NCI-H2196 (cell line): ENCODE results near the gene BCL2A1.
"Not testable (repeated sequence)": the region's sequence is repeated elsewhere in the genome, so short reads cannot be mapped to it uniquely, and the experiment has no call there.

Experiments
- DNase-seq: peaks from one replicate; lab custom pipeline; 2025; ENCODE audit not compliant: unreplicated experiment; lab: John Stamatoyannopoulos, UW

BCL2A1 gene

GRCh38 chr15:79962178-79962577, 8.8 kb downstream of the BCL2A1 start:
- no peak for DNase-seq

DNA sequence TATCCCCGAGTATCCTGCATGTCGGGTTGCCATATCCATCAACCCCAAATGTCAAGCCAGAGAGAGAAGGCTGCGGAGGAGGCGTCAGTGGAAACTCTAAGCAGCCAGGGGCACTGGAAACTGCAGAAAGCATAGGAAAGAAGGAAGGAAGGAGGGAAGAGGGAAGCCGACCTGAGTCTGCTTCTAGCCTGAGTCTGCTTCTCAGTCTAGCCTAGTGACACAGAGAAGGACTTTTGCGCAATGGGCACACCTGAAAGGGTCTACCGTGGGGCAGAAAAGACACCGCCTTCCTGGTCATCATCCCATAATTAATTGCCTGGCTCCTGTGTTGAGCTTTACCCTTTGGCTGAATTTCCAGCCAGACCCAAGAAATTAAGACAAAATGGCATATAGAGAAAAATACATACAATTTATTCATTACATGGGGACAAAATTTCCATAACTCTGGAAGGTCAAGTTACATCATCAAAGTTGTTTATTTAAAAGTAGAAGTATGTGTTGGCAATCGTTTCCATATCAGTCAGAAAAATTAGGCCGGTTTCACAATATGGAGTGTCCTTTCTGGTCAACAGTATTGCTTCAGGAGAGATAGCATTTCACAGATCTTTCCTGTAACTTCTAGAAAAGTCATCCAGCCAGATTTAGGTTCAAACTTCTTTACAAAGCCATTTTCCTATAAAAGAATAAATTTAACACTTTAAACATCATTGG, 10.3 kb downstream of the BCL2A1 start:
- DNase-seq: no peak

DNA sequence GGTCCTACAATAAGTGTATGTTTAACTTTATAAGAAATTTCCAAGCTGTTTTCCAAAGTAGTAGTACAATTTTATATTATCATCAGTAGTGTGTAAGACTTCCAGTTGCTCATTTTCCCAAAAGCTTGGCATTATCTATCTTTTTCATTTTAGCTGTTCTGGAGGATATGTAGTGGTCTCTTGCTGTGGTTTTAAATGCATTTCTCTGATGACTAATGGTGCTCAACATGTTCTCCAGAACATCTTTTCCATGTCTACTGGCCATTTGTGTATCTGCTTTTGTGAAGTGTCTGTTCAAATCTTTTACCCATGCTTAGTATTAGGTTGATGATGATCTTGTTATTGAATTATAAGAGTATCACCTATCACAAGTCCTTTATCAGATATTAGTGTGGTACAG, 13.3 kb downstream of the BCL2A1 start:
- DNase-seq: no peak

GRCh38 chr15:79956354-79956939, 14.5 kb downstream of the BCL2A1 start:
- no peak for DNase-seq

GRCh38 chr15:79954661-79955060, 16.3 kb downstream of the BCL2A1 start:
- DNase-seq: no peak

GRCh38 chr15:79953951-79954444, 17.0 kb downstream of the BCL2A1 start:
- DNase-seq: no peak

DNA sequence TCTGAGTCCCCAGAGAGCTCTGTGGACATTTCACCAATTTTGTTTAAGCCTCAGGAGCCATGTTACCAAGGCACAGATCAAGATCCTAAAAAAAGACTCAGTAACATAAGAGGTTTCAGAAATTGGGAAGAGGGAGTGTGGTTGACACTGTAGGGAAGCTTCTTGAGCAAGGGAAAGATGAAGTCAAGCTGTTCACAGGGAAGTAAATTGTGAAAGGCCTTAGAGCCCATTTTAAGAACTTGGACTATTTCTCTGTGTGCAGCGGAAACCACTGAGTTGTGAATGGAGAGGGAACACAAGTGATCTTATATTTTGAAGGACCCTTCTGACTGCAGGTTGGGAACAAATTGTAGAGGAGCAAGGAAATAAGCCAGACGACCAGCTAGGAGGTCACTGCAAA, 18.7 kb downstream of the BCL2A1 start:
- DNase-seq: no peak

- DNase-seq: no peak
These were observed 20.7 kb downstream of the BCL2A1 start for GRCh38 chr15:79950247-79950646.

- DNase-seq: no peak
These were observed 22.2 kb downstream of the BCL2A1 start for GRCh38 chr15:79948761-79949160.

GRCh38 chr15:79948095-79948695, 22.8 kb downstream of the BCL2A1 start:
- no peak for DNase-seq

- no peak for DNase-seq
These were observed 24.0 kb downstream of the BCL2A1 start for GRCh38 chr15:79947009-79947408.

DNA sequence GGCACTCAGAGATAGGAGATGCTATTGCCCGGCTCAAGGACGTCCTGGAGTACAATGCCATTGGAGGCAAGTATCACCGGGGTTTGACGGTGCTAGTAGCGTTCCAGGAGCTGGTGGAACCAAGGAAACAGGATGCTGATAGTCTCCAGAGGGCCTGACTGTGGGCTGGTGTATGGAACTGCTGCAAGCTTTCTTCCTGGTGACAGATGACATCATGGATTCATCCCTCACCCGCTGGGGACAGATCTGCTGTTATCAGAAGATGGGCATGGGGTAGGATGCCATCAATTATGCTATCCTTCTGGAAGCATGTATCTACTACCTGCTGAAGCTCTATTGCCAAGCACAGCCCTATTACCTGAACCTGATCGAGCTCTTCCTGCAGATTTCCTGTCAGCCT, 26.4 kb downstream of the BCL2A1 start:
- no peak for DNase-seq

DNA sequence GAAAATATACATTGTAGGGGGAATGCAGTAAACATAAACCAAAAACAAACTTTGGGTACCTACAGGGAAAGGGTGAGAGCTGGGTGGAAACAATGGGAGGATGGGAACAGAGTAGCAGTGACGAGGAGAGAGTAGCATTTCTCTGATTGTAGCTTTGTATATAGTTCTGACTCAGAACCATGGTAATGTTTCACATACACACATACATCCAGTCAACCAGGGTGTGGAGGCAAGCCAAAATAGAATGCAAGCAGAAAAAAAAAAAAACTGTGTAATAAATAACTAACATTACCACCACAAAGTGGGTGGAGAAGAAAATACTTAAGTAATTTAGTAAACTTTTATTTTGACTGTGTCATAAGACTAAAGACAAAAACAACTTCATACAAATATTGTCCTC, 27.2 kb downstream of the BCL2A1 start:
- DNase-seq: no peak

GRCh38 chr15:79942741-79943481, 28.1 kb downstream of the BCL2A1 start:
- no peak for DNase-seq

GRCh38 chr15:79939399-79939798, 31.6 kb downstream of the BCL2A1 start:
- DNase-seq: no peak

- DNase-seq: no peak
These were observed 32.9 kb downstream of the BCL2A1 start for GRCh38 chr15:79938143-79938542.

- DNase-seq: not testable (repeated sequence)
These were observed 35.3 kb downstream of the BCL2A1 start for GRCh38 chr15:79935556-79936201.

DNA sequence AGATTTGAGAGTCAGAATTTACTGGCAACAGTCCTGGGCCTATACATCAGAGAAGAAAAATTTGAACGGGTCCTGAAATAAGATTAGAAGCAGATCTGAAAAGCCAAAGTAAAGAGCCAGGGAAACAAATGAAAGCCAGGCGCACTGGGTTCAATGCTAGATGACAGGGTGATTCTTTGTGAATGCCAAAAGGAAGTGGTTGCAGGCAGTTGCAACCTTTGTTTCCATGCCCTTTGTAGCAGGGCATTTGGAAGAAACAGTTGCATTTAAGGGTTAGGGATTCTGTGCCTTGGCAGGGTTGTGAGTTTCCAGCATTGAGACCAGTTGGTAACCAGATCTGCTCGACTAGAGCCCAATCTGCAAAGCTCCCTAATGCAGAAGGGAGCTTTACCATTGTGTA, 37.8 kb downstream of the BCL2A1 start:
- no peak for DNase-seq

DNA sequence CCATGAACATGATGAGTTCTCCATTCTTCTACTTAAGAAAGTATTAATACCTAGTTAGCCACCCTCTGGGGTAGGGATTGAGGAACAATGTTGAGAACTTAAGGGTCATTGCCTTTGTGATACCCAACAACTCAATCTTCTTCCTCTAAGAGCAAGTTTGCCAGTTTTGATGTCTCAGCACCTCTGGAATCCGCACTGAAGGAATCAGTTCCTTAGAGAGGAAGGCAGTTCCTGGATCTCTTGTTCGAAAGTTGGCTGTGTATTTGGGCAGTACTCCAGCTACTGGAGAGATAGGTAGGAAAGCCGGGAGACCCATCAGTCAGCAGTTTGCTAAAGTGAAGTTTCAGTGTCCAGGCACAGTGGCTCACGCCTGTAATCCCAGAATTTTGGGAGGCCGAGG, 38.5 kb downstream of the BCL2A1 start:
- no peak for DNase-seq

DNA sequence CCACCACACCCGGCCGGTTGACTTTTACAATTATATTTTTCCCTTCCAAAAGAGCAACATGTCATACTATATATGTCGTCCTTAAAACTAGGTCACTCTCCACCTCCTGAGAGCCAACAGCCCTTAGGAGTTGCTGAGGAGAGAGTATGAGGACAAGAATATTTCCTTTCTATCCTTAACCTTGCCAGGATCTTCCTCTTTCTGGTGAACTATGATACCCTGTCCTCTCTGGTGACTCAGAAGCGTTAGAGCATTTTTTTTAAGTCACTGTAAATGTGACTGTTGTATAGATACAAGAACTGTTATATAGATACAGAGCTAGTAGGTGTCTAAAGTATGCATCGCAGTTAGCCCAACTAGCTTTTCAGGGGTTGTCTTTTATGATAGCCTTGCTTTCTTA, 40.5 kb downstream of the BCL2A1 start:
- DNase-seq: no peak

GRCh38 chr15:79929412-79929811, 41.6 kb downstream of the BCL2A1 start:
- DNase-seq: no peak
